HepG2 (cell line): ENCODE data around the gene U2AF2. TPM values are rescaled to one million over a fixed set of nuclear protein-coding genes. Genes with fewer than 3 reads are reported as not detected.

Source experiments
- CHCHD3 ChIP-seq: sonication (generic); formaldehyde crosslinking; IDR thresholded peaks from 2 replicates; pipeline ENCODE4 v1.8.0; 2022; ENCODE audit warnings: mild to moderate bottlenecking, missing genetic modification reagents, moderate library complexity
- CREB1 ChIP-seq, 2 experiments: fragments of 450-650 bp in 1 of 2; IDR thresholded peaks; 2 replicates each; pipeline ENCODE4 v1.6.1; 2016 to 2017; ENCODE audit warnings: control low read depth in 1 of 2, mild to moderate bottlenecking in 1 of 2, missing compliant biosample characterization in 1 of 2, missing genetic modification characterization in 1 of 2
- DRAP1 ChIP-seq: IDR thresholded peaks from 2 replicates; pipeline ENCODE4 v1.6.1; 2016; ENCODE audit warnings: missing genetic modification reagents, missing compliant biosample characterization
- ELF3 ChIP-seq: IDR thresholded peaks from 2 replicates; pipeline ENCODE4 v1.6.1; 2016; ENCODE audit warnings: missing genetic modification reagents, missing compliant biosample characterization
- IKZF4 ChIP-seq: sonication (generic); formaldehyde crosslinking; IDR thresholded peaks from 2 replicates; pipeline ENCODE4 v1.5.1; 2020; ENCODE audit warnings: borderline replicate concordance, mild to moderate bottlenecking, low read depth, missing genetic modification reagents; ENCODE audit errors: not compliant biosample characterization
- ISL2 ChIP-seq: sonication (generic); formaldehyde crosslinking; IDR thresholded peaks from 2 replicates; pipeline ENCODE4 v1.5.0; 2020; ENCODE audit warnings: missing genetic modification reagents
- KDM6A ChIP-seq: IDR thresholded peaks from 2 replicates; pipeline ENCODE4 v1.6.1; 2016; ENCODE audit warnings: low read depth
- MNT ChIP-seq: fragments of 450-650 bp; IDR thresholded peaks from 2 replicates; pipeline ENCODE4 v1.6.1; 2016
- NAIF1 ChIP-seq: sonication (generic); formaldehyde crosslinking; IDR thresholded peaks from 2 replicates; pipeline ENCODE4 v1.5.0; 2020; ENCODE audit warnings: mild to moderate bottlenecking, missing genetic modification reagents, borderline replicate concordance
- NCOA2 ChIP-seq: sonication (generic); formaldehyde crosslinking; IDR thresholded peaks from 2 replicates; pipeline ENCODE4 v1.8.0; 2022; ENCODE audit warnings: inconsistent platforms
- NFE2 ChIP-seq: sonication (generic); formaldehyde crosslinking; IDR thresholded peaks from 2 replicates; pipeline ENCODE4 v1.4.0; 2020; ENCODE audit warnings: missing genetic modification reagents
- NFYC ChIP-seq: IDR thresholded peaks from 2 replicates; pipeline ENCODE4 v1.6.1; 2016; ENCODE audit warnings: missing genetic modification reagents, missing compliant biosample characterization
- RFX3 ChIP-seq: IDR thresholded peaks from 2 replicates; pipeline ENCODE4 v1.6.1; 2016; ENCODE audit warnings: missing biosample characterization, missing genetic modification reagents
- RXRB ChIP-seq: IDR thresholded peaks from 2 replicates; pipeline ENCODE4 v1.6.1; 2016; ENCODE audit warnings: borderline replicate concordance, missing genetic modification reagents, missing compliant biosample characterization
- SKIL ChIP-seq: sonication (generic); formaldehyde crosslinking; IDR thresholded peaks from 2 replicates; pipeline ENCODE4 v1.8.0; 2022; ENCODE audit warnings: missing genetic modification reagents, mild to moderate bottlenecking, moderate library complexity, borderline replicate concordance
- SOX5 ChIP-seq: IDR thresholded peaks from 2 replicates; pipeline ENCODE4 v1.6.1; 2016; ENCODE audit warnings: borderline replicate concordance
- TARDBP ChIP-seq: sonication (generic); formaldehyde crosslinking; IDR thresholded peaks from 2 replicates; pipeline ENCODE4 v1.8.0; 2022; ENCODE audit warnings: mild to moderate bottlenecking, missing genetic modification reagents
- TBX3 ChIP-seq: fragments of 450-650 bp; IDR thresholded peaks from 2 replicates; pipeline ENCODE4 v1.6.1; 2017; ENCODE audit warnings: antibody characterized with exemption, mild to moderate bottlenecking, inconsistent platforms, borderline replicate concordance
- TEF ChIP-seq: sonication (generic); formaldehyde crosslinking; IDR thresholded peaks from 2 replicates; pipeline ENCODE4 v1.5.0; 2020; ENCODE audit warnings: missing genetic modification reagents
- THAP11 ChIP-seq: IDR thresholded peaks from 2 replicates; pipeline ENCODE4 v1.6.1; 2016; ENCODE audit warnings: missing biosample characterization, missing genetic modification reagents
- ZNF17 ChIP-seq: sonication (generic); formaldehyde crosslinking; IDR thresholded peaks from 2 replicates; pipeline ENCODE4 v1.5.0; 2020; ENCODE audit warnings: mild to moderate bottlenecking, missing genetic modification reagents
- ZNF292 ChIP-seq: sonication (generic); formaldehyde crosslinking; IDR thresholded peaks from 2 replicates; pipeline ENCODE4 v1.8.1; 2022; ENCODE audit warnings: mild to moderate bottlenecking, low read depth, missing genetic modification reagents, borderline replicate concordance
- ZNF564 ChIP-seq: sonication (generic); formaldehyde crosslinking; IDR thresholded peaks from 2 replicates; pipeline ENCODE4 v1.8.1; 2023; ENCODE audit warnings: mild to moderate bottlenecking, missing genetic modification reagents
- ZNF569 ChIP-seq: sonication (generic); formaldehyde crosslinking; IDR thresholded peaks from 2 replicates; pipeline ENCODE4 v1.5.0; 2020; ENCODE audit warnings: mild to moderate bottlenecking, missing genetic modification reagents, moderate library complexity, borderline replicate concordance
- ZNF614 ChIP-seq: IDR thresholded peaks from 2 replicates; pipeline ENCODE4 v1.6.1; 2018; ENCODE audit warnings: missing biosample characterization, missing genetic modification reagents, inconsistent platforms, borderline replicate concordance
- ZNF761 ChIP-seq: sonication (generic); formaldehyde crosslinking; conservative IDR thresholded peaks from 2 replicates; pipeline ENCODE4 v1.4.0; 2020; ENCODE audit warnings: mild to moderate bottlenecking, missing genetic modification reagents
- polyA plus RNA-seq, 8 experiments: library from polyadenylated mRNA; depleted of rRNA in 3 of 8; stranded (reverse) in 7 of 8; unstranded in 1 of 8; fragments of >200 nt; fragmentation: Illumina TruSeq in 4 of 8; extraction: Trizol in 4 of 8; gene quantifications; 2 replicates each; pipeline versions ENCODE4 v1.2.1 to v1.2.3, GENCODE V29; 2011 to 2016; ENCODE audit warnings: low read depth in 4 of 8, missing spikeins in 1 of 8, mixed read lengths in 1 of 8; ENCODE audit not compliant: insufficient read depth in 1 of 8
- total RNA-seq, 5 experiments: library from RNA; depleted of rRNA; stranded (reverse); fragments of >200 nt; fragmentation: Illumina TruSeq; extraction: Trizol; gene quantifications; 2 replicates each; pipeline ENCODE4 v1.2.3, GENCODE V29; 2016; ENCODE audit warnings: low read depth in 1 of 5

Gene U2AF2
- total and polyA plus RNA-seq, 2 of the 13 experiments (the other 11 are each of a cell fraction or from before 2014, with no cell fraction given): 84.3 to 124 TPM

- TF ChIP-seq SKIL (CRISPR knock-in tag) (peak; percentile 68; the same call in 1 of the 2 replicates), ZNF292 (CRISPR knock-in tag) (peak; percentile 68; the same call in 1 of the 2 replicates), ZNF569 (CRISPR knock-in tag) (no peak), ZNF614 (CRISPR knock-in tag) (peak; percentile 48; the same call in 1 of the 2 replicates), MNT (peak; percentile 35; the same call in 1 of the 2 replicates), DRAP1 (CRISPR knock-in tag) (peak; percentile 69; the same call in 1 of the 2 replicates), NFE2 (CRISPR knock-in tag) (no peak), TBX3 (peak; percentile 28; the same call in 1 of the 2 replicates), NAIF1 (CRISPR knock-in tag) (0 out of 2 replicates have a peak, but pooled peaks have one; percentile 19), THAP11 (CRISPR knock-in tag) (peak; percentile 43; the same call in 1 of the 2 replicates), RFX3 (CRISPR knock-in tag) (no peak), TEF (CRISPR knock-in tag) (no peak), ZNF564 (CRISPR knock-in tag) (no peak), TARDBP (CRISPR knock-in tag) (peak; percentile 45; the same call in 1 of the 2 replicates), KDM6A (CRISPR knock-in tag) (peak; percentile 77), RXRB (peak; percentile 81; the same call in 1 of the 2 replicates), ZNF761 (CRISPR knock-in tag) (peak; percentile 62; the same call in 1 of the 2 replicates), CHCHD3 (CRISPR knock-in tag) (no peak), ZNF17 (CRISPR knock-in tag) (no peak), ISL2 (no peak; the same call in 1 of the 2 replicates), SOX5 (CRISPR knock-in tag) (peak; percentile 63; the same call in 1 of the 2 replicates), CREB1 (IDR thresholded peaks at IDR 0.05) (no peak), CREB1 (CRISPR knock-in tag; IDR thresholded peaks at IDR 0.05) (no peak), NFYC (peak; percentile 14; the same call in 1 of the 2 replicates), ELF3 (peak; percentile 96), IKZF4 (CRISPR knock-in tag) (peak; percentile 28), NCOA2 (CRISPR knock-in tag) (peak; percentile 48; the same call in 1 of the 2 replicates)
Observed at GRCh38 chr19:55683449-55684261, 28.8 kb downstream of the U2AF2 start (continued).
